ENCODE measurements around the gene MREG. TPM values are rescaled to one million over a fixed set of nuclear protein-coding genes. Genes with fewer than 3 reads are reported as not detected.
A peak's percentile ranks its signal among the peaks of the same experiment; 100 is the strongest.
"Not testable (repeated sequence)": the region's sequence is repeated elsewhere in the genome, so short reads cannot be mapped to it uniquely, and the experiment has no call there.

Gene MREG
- total RNA-seq, 1 donor from 2014 or later = 9.1 TPM

DNA sequence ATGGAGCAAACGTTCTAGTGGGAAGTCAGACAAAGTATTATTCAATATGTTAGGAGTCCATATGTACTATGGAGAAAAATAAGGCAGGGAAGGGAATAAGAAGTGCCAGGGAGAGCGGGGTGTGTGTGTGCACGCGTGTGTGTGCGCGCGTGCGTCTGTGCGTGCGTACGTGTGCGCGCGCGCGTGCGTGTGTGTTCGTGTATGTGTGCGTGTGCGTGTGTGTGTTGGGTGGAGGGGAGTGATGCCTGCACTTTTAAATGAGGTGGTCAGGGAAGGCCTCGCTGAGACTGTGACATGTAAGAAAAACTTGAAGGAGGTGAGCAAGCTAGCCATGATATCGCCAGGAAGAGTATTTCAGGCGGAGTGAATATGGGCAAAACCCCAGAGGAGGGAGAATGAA is 1.6 kb upstream of the MREG start:
- H3K4me1 Mint-ChIP-seq = peaks cover 20% of the 10 kb centered on the region
- no peak overlapping the region for H3K27ac Mint-ChIP-seq (ENCODE audit: unreplicated experiment)
- no peaks in the 10 kb centered on the region for H3K9me3 Mint-ChIP-seq
- no peaks in the 10 kb centered on the region for H3K27me3 Mint-ChIP-seq (ENCODE audit: low read depth)
- no peak for DNase-seq (ENCODE audit: low read depth, low spot score)
- peaks cover 2% of the 10 kb centered on the region for H3K36me3 Mint-ChIP-seq (ENCODE audit: low read depth)
- H3K4me3 Mint-ChIP-seq = peak overlapping the region; percentile 48
- TF ChIP-seq, protein P1, sequence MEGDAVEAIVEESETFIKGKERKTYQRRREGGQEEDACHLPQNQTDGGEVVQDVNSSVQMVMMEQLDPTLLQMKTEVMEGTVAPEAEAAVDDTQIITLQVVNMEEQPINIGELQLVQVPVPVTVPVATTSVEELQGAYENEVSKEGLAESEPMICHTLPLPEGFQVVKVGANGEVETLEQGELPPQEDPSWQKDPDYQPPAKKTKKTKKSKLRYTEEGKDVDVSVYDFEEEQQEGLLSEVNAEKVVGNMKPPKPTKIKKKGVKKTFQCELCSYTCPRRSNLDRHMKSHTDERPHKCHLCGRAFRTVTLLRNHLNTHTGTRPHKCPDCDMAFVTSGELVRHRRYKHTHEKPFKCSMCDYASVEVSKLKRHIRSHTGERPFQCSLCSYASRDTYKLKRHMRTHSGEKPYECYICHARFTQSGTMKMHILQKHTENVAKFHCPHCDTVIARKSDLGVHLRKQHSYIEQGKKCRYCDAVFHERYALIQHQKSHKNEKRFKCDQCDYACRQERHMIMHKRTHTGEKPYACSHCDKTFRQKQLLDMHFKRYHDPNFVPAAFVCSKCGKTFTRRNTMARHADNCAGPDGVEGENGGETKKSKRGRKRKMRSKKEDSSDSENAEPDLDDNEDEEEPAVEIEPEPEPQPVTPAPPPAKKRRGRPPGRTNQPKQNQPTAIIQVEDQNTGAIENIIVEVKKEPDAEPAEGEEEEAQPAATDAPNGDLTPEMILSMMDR (conservative IDR thresholded peaks at IDR 0.05) = no peak

DNA sequence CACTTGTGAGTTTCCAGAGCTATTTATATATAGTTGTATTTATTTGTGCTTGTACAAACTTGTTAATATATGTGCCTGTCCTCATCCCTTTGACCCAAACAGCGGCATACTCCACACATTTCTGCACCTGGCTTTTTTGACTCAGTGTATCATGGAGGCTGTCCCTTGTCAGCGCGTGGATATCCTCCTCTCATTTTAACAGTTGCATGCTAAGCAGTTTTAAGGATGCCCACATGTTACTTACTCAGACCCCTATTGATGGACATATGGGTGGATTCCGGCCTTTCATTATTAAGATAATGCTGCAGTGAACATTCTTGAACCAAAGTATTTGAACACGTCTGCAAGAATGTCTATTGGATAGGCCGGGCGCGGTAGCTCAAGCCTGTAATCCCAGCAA is 655 bp upstream of the MREG start:
- peaks cover 20% of the 10 kb centered on the region for H3K4me1 Mint-ChIP-seq
- peak overlapping the region; percentile 86 for H3K4me3 Mint-ChIP-seq
- TF ChIP-seq, protein P1 (conservative IDR thresholded peaks at IDR 0.05) = no peak
- no peaks in the 10 kb centered on the region for H3K9me3 Mint-ChIP-seq
- H3K27me3 Mint-ChIP-seq (ENCODE audit: low read depth) = no peaks in the 10 kb centered on the region
- DNase-seq (ENCODE audit: low read depth, low spot score) = no peak
- H3K27ac Mint-ChIP-seq (ENCODE audit: unreplicated experiment) = no peak overlapping the region
- peaks cover 2% of the 10 kb centered on the region for H3K36me3 Mint-ChIP-seq (ENCODE audit: low read depth)

DNA sequence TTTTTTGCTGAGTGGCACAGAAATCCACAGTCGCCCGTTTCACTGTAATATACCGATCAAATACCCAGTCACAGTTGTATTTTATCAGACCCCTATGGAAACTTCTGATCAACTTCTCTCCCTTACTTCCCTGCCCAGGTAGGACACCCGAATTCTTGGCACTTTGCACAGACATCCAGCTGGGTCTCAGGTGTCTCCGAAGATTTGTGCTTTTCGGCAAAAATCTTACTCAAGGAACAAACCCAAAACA is 596 bp downstream of the MREG start:
- H3K27me3 Mint-ChIP-seq (ENCODE audit: low read depth) = no peaks in the 10 kb centered on the region
- no peaks in the 10 kb centered on the region for H3K9me3 Mint-ChIP-seq
- TF ChIP-seq, protein P1 (conservative IDR thresholded peaks at IDR 0.05) = no peak
- H3K27ac Mint-ChIP-seq (ENCODE audit: unreplicated experiment) = no peak overlapping the region
- DNase-seq (ENCODE audit: low read depth, low spot score) = no peak
- peak overlapping the region; percentile 80 for H3K4me3 Mint-ChIP-seq
- peaks cover 23% of the 10 kb centered on the region for H3K4me1 Mint-ChIP-seq
- H3K36me3 Mint-ChIP-seq (ENCODE audit: low read depth) = no peaks in the 10 kb centered on the region

DNA sequence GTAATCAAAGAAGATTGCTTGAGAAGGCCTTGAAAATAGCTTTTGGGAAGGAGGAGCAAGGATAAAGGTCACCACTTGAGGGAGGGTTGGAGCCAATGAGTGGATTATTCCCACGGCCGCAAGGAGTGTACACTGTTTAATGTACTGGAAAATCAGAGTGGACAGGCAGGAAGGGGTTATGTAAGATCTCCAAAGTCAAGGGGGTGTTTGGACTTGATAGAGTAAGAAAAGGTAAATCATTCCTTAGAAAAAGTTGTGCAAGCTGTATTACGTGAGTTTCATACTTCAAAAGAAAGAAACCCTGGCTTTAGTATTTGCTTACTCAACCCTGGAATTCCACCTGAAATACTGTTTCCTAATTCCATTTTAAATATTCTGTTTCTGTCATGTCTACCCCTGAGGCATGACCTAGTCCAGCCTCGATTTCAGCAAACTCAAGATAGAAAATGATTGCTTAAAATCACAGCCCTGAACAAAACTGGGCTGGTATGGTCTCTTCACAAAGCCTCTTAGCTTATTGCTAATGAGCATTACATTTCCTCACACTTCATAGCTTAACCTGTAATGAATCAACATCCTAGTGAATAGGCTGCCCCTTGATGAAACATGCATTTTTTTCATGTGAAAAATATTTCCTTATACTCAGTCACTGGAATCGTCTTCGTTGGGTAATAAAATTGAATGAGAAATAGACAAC is 1.1 kb downstream of the MREG start:
- H3K36me3 Mint-ChIP-seq (ENCODE audit: low read depth) = no peaks in the 10 kb centered on the region
- no peaks in the 10 kb centered on the region for H3K9me3 Mint-ChIP-seq
- no peak overlapping the region for H3K27ac Mint-ChIP-seq (ENCODE audit: unreplicated experiment)
- H3K27me3 Mint-ChIP-seq (ENCODE audit: low read depth) = no peaks in the 10 kb centered on the region
- TF ChIP-seq, protein P1 (conservative IDR thresholded peaks at IDR 0.05) = peak; percentile 30
- no peak for DNase-seq (ENCODE audit: low read depth, low spot score)
- peak overlapping the region; percentile 80 for H3K4me3 Mint-ChIP-seq
- H3K4me1 Mint-ChIP-seq = peaks cover 23% of the 10 kb centered on the region

DNA sequence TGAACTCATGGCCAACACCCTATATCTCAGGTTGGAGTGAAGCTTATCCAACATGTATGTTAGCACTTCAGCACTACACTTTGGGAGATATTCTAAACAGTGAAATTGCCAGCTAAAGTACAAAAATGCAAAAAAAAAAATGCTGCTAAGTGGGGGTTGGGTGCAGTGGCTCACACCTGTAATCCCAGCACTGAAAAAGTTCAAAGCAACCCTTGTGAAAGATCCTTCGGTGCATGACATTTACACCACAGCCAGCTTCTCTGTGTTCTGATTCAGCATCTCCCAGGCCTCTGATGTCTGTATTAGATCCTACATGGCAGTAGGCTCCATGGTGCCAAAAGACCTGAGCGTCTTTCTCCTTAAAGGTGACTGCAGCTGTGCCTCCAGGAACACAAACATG is 4.1 kb downstream of the MREG start:
- not testable (repeated sequence) for H3K27ac Mint-ChIP-seq (ENCODE audit: unreplicated experiment); DNase-seq (ENCODE audit: low read depth, low spot score); H3K4me3 Mint-ChIP-seq; H3K27me3 Mint-ChIP-seq (ENCODE audit: low read depth); H3K36me3 Mint-ChIP-seq (ENCODE audit: low read depth); H3K9me3 Mint-ChIP-seq
- H3K4me1 Mint-ChIP-seq = peaks cover 43% of the 10 kb centered on the region

DNA sequence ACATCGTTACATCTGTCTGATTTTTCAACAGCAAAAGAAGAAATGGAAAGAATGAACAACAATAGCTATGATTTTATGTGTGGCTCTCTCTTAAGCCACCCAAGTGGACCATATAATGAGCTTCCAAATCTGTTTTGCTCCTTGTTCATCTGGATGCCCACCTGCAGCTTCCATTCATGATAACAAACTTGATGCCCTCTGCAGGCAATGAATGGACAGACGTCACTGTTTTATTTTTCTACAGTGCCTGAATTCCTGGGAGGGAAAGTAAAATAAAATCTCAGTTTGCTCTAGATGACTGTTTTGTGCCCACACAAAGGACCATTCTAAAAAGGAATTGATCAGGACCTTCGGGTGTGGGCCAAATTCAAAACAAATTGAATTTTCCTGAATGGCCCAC is 5.0 kb downstream of the MREG start:
- TF ChIP-seq, protein P1 (conservative IDR thresholded peaks at IDR 0.05) = no peak
- Mint-ChIP-seq H3K27ac (ENCODE audit: unreplicated experiment) (no peak overlapping the region), H3K4me1 (peaks cover 41% of the 10 kb centered on the region), H3K9me3 (peaks cover 3% of the 10 kb centered on the region), H3K27me3 (ENCODE audit: low read depth) (no peaks in the 10 kb centered on the region), H3K4me3 (no peak overlapping the region), H3K36me3 (ENCODE audit: low read depth) (no peaks in the 10 kb centered on the region)
- DNase-seq (ENCODE audit: low read depth, low spot score) = no peak

Measured in neural crest cell (in vitro differentiated cells).